A549 treated with CpdA at 1 μM for 4 hours (cell line): ENCODE data around the gene GULP1. TPM values are rescaled to one million over a fixed set of nuclear protein-coding genes. Genes with fewer than 3 reads are reported as not detected.

Source experiments
- total RNA-seq: library from RNA; stranded (reverse); fragments of 200-300 nt; extraction: Qiagen RNA extraction; gene quantifications from 5 replicates; pipeline ENCODE4 v1.2.3, GENCODE V29; 2022; ENCODE audit warnings: low read depth

GULP1 gene, protein sequence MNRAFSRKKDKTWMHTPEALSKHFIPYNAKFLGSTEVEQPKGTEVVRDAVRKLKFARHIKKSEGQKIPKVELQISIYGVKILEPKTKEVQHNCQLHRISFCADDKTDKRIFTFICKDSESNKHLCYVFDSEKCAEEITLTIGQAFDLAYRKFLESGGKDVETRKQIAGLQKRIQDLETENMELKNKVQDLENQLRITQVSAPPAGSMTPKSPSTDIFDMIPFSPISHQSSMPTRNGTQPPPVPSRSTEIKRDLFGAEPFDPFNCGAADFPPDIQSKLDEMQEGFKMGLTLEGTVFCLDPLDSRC
- 30.9 to 57.0 TPM (median 41.8 TPM) in 5 replicates for total RNA-seq

DNA sequence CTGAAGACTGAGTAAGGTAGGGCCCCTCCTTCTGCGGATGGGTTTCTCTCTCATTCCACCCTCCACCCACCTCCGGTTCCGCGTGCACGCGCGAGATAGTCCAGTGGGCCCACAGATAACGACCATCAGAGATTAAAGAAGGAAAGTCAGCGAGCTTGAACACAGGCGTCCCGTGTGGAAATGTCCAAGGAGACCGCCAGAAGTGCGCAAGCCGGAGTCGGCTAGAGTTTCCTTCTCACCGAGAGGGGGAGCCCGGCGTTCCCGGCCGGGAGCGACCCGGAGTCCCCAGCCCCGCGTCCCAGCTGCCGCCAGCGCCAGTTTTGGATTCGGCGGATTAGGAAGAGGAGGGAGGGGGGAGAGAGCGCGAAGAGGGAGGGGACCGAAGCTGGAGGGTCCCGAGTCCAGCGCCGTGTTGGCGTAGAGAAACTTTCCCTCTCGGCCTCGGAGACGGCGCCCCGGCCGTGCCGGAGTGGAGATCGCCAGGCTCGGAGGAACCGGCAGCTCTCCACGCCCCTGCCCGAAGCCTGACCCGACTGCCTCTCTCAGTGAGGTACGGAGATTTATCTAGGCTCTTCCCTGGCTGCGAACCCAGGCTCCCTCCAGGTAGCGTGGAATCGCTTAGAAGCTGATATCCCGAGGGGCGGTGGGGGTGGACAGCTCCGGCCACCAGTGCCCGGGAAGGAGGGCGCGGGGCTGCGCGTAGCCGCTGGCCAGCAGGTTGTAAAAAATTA is at the start of gene GULP1:
TSS of gene GULP1 (plus strand) at position 258 of the 731 bp plus-strand sequence. CDS start 185,829 bp downstream, outside the sequence.

